ENCODE results near the gene VEGFB.

Gene VEGFB

DNA sequence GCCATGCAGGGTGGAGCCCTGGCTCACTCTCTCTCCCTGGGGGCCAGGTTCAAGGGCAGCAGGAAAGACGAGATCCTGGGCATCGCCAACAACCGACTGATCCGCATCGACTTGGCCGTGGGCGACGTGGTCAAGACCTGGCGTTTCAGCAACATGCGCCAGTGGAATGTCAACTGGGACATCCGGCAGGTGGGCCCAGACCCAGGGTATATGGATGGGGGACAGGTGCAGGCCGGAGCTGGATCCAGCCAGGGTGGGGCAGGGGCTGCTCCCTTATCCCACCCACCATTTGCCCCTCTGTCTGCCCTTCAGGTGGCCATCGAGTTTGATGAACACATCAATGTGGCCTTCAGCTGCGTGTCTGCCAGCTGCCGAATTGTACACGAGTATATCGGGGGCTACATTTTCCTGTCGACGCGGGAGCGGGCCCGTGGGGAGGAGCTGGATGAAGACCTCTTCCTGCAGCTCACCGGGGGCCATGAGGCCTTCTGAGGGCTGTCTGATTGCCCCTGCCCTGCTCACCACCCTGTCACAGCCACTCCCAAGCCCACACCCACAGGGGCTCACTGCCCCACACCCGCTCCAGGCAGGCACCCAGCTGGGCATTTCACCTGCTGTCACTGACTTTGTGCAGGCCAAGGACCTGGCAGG is 11.3 kb upstream of the VEGFB start:
- TF ChIP-seq ZFX (IDR thresholded peaks at IDR 0.05) = no peak
- TF ChIP-seq, protein P1, sequence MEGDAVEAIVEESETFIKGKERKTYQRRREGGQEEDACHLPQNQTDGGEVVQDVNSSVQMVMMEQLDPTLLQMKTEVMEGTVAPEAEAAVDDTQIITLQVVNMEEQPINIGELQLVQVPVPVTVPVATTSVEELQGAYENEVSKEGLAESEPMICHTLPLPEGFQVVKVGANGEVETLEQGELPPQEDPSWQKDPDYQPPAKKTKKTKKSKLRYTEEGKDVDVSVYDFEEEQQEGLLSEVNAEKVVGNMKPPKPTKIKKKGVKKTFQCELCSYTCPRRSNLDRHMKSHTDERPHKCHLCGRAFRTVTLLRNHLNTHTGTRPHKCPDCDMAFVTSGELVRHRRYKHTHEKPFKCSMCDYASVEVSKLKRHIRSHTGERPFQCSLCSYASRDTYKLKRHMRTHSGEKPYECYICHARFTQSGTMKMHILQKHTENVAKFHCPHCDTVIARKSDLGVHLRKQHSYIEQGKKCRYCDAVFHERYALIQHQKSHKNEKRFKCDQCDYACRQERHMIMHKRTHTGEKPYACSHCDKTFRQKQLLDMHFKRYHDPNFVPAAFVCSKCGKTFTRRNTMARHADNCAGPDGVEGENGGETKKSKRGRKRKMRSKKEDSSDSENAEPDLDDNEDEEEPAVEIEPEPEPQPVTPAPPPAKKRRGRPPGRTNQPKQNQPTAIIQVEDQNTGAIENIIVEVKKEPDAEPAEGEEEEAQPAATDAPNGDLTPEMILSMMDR (conservative IDR thresholded peaks at IDR 0.05) = no peak
- no peak overlapping the region for H3K27ac ChIP-seq

DNA sequence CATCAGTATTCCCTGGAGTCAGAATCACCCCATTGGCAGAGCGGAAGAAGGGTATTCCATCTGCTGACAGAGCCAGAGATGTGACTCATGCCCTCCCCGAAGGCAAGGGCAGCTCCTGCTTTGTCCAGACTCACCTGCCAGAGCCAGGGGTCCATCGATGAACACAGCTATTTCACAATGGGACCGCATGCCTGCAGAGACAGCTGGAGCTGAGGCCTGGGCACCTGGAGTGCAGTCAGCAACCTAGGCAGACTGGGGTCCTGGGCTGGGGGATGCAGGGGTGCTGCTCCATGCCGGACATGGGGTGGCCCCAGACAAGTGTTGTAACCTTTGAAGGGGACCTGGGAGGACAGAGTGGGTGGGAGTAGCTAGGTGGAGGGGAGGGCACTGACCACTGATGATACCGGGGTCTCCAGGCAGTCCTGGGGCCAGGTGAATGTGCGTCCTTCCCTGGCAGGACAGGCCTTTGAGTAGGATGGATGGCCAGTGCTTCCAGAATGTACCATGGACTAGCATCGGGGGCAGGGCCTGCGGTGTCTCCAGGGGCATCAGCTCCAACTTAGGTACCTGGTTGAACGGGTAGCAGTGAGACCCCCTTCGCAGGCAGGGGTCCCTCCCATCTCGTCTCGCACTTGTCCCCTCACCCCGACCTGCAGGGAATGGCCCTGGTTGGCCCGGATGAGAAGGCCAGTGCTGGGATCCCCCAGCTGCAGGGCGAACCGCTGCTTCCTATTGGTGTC is 10.1 kb upstream of the VEGFB start:
- TF ChIP-seq, protein P1 (conservative IDR thresholded peaks at IDR 0.05) = no peak
- no peak for TF ChIP-seq ZFX (IDR thresholded peaks at IDR 0.05)

GRCh38 chr11:64224891-64225607 is 9.3 kb upstream of the VEGFB start:
- peak overlapping the region; percentile 91 for H3K27ac ChIP-seq
- TF ChIP-seq, protein P1 (conservative IDR thresholded peaks at IDR 0.05) = no peak
- no peak for TF ChIP-seq ZFX (IDR thresholded peaks at IDR 0.05)

More for the DNA sequence above, 10.1 kb upstream of the VEGFB start:
- H3K27ac ChIP-seq = no peak overlapping the region

DNA sequence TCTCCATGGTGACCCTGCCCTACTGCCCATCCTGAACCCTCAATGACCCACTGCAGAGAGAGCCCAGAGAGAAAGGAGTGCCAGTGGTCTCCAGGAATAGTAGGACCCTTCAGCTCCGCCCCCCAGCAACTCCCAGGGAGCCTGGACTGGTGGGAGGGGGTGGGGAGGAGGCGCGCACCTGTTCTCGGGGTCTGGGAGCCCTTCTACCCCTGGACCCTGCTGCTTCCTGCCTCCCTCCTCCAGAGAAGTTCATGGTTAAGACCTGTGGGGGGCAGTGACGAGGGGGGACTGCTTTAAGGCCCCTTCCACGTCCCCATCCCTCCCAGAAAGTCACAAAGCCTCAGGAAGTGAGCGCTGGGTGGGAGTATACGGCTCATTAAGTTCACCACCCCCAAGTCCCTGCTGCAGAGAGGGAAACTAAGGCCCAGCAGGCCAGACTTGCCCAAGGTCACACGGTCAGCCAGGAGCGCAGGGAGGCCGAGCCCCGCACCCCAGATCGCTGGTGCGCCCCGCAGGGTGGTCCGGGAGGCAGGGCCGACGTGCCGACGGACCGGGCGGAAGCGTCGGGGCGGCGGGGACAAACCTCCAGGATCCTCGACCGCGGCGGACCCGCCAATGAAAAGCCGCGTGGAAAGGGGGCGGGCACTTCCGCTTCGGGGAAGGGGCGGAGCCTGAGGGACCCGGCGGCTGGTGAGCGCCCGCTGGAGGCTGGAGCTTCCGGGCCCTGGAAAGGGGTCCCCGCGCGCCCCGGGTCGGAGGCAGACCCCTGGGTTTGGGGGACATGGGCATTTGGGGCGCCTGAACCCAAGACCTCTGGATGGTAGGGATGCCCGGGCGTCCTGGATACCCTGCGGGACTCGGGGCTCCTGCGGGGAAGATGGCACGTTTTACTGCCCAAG is 8.5 kb upstream of the VEGFB start, which contains the start of the genes NUDT22 and TRPT1:
NUDT22 (plus strand) TSS at position 667 of the 899 bp plus-strand sequence. CDS start 379 bp downstream, outside the sequence.
TRPT1 (minus strand) TSS at position 579 of the 899 bp plus-strand sequence; CDS start at position 253, 326 bp downstream.
- H3K27ac ChIP-seq = peak within 1 kb of the TSS; percentile 91
- no peak for TF ChIP-seq ZFX (IDR thresholded peaks at IDR 0.05)
- TF ChIP-seq, protein P1 (conservative IDR thresholded peaks at IDR 0.05) = no peak; the same call in 1 of the 2 replicates

GRCh38 chr11:64226507-64227051 is 7.8 kb upstream of the VEGFB start:
- peak; percentile 58; the same call in 1 of the 2 replicates for TF ChIP-seq ZFX (IDR thresholded peaks at IDR 0.05)
- TF ChIP-seq, protein P1 (conservative IDR thresholded peaks at IDR 0.05) = no peak
- peak overlapping the region; percentile 91 for H3K27ac ChIP-seq

DNA sequence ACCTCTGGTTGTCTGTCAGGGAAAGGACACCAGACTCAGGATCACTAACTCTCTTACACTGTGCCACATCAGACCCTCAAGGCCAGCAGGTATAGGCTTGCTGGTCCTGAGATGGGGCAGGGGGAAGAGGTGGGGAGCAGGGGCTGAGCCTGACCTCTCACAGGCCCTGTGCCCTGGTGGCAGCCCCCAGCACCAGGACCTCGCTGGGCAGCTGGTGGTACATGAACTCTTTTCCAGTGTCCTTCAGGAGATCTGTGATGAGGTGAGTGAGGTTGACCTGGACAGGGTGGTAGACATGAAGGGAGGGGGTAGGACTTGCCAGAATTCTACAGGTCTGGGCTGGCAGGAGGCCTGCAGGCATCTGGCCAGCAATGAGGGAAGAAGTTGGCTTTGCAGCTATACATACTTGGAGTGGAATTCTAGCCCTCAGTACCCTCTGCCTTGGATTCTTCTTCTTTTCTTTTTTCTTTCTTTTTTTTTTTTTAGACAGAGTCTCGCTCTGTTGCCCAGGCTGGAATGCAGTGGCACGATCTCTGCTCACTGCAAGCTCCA is 6.9 kb upstream of the VEGFB start:
- H3K27ac ChIP-seq = peak overlapping the region; percentile 91

More for the DNA sequence above, 6.9 kb upstream of the VEGFB start:
- no peak for TF ChIP-seq ZFX (IDR thresholded peaks at IDR 0.05)

All from C4-2B (cell line).